Measurements from ENCODE around the gene AKAP1. TPM values are rescaled to one million over a fixed set of nuclear protein-coding genes. Genes with fewer than 3 reads are reported as not detected.

Gene AKAP1
- total and polyA plus RNA-seq, 2 donors (not counting 1 experiment from before 2014, with no cell fraction given) = 20.1 to 26.6 TPM

- no peak for DNase-seq
- Histone ChIP-seq H3K27ac (ENCODE audit: low read length in 2 of 2) (no peak overlapping the region), H3K4me2 (replicated peaks; ENCODE audit: low read depth, low read length, poor library complexity, severe bottlenecking) (no peak overlapping the region), H3K9ac (ENCODE audit: low read length) (no peak overlapping the region), H2AFZ (ENCODE audit: insufficient read depth, low read depth, low read length, poor library complexity, severe bottlenecking) (no peak overlapping the region), H3K79me2 (ENCODE audit: control insufficient read depth, insufficient read depth, low read length) (peaks cover 97% of the 10 kb centered on the region), H3K27me3 (replicated peaks in 1 of 4; ENCODE audit: control extremely low read depth in 1 of 4, control insufficient read depth in 3 of 4, insufficient read depth in 4 of 4, low read length in 3 of 4) (peaks cover 0 to 3% (median 0%) of the 10 kb centered on the region in 4 experiments), H3K36me3 (replicated peaks in 1 of 2; ENCODE audit: control extremely low read depth in 1 of 2, control insufficient read depth in 1 of 2, extremely low read depth in 1 of 2, insufficient read depth in 2 of 2, low read length in 1 of 2) (no peaks in the 10 kb centered on the region), H4K20me1 (ENCODE audit: control insufficient read depth, insufficient read depth, low read length, poor library complexity, severe bottlenecking) (peaks cover 57% of the 10 kb centered on the region), H3K4me1 (ENCODE audit: control insufficient read depth in 2 of 2, insufficient read depth in 2 of 2, low read length in 2 of 2) (peaks cover 8 to 10% of the 10 kb centered on the region in 2 donors), H3K9me3 (ENCODE audit: control extremely low read depth in 1 of 3, control insufficient read depth in 2 of 3, insufficient read depth in 1 of 3, low read length in 2 of 3) (no peaks in the 10 kb centered on the region), H3K4me3 (ENCODE audit: control extremely low read depth in 1 of 5, extremely low read depth in 1 of 5, insufficient read depth in 1 of 5, low read depth in 2 of 5, low read length in 4 of 5) (no peak overlapping the region)
- H3K4me3 Mint-ChIP-seq = no peak overlapping the region
- 93% methylated on average over 4 of the region's 5 CpGs for WGBS (ENCODE audit: insufficient coverage)
- peaks cover 29% of the 10 kb centered on the region for H3K4me1 Mint-ChIP-seq
- CTCF ChIA-PET = no interaction called here
- no peaks in the 10 kb centered on the region for H3K9me3 Mint-ChIP-seq (ENCODE audit: insufficient read depth)
- TF ChIP-seq, protein P1, sequence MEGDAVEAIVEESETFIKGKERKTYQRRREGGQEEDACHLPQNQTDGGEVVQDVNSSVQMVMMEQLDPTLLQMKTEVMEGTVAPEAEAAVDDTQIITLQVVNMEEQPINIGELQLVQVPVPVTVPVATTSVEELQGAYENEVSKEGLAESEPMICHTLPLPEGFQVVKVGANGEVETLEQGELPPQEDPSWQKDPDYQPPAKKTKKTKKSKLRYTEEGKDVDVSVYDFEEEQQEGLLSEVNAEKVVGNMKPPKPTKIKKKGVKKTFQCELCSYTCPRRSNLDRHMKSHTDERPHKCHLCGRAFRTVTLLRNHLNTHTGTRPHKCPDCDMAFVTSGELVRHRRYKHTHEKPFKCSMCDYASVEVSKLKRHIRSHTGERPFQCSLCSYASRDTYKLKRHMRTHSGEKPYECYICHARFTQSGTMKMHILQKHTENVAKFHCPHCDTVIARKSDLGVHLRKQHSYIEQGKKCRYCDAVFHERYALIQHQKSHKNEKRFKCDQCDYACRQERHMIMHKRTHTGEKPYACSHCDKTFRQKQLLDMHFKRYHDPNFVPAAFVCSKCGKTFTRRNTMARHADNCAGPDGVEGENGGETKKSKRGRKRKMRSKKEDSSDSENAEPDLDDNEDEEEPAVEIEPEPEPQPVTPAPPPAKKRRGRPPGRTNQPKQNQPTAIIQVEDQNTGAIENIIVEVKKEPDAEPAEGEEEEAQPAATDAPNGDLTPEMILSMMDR (IDR thresholded peaks at IDR 0.05) = no peak
- no peak for TF ChIP-seq EZH2 (IDR thresholded peaks at IDR 0.05; ENCODE audit: borderline replicate concordance, insufficient read depth, low read depth, low read length, poor library complexity, severe bottlenecking)
- H3K27me3 Mint-ChIP-seq = no peaks in the 10 kb centered on the region
- intact Hi-C loops (cut with micrococcal nuclease) = no loop called here
- H3K27ac Mint-ChIP-seq = no peak overlapping the region
- ATAC-seq (ENCODE audit: low read depth) = no peak
- POLR2A ChIA-PET = no interaction called here
Measured at GRCh38 chr17:57091186-57091618, 6.2 kb downstream of the AKAP1 start.

- Mint-ChIP-seq H3K27ac (no peak overlapping the region), H3K4me3 (no peak overlapping the region), H3K9me3 (ENCODE audit: insufficient read depth) (no peaks in the 10 kb centered on the region), H3K4me1 (peaks cover 19% of the 10 kb centered on the region), H3K27me3 (no peaks in the 10 kb centered on the region)
- peaks cover 53% of the 10 kb centered on the region for H4K20me1 ChIP-seq (ENCODE audit: control insufficient read depth, insufficient read depth, low read length, poor library complexity, severe bottlenecking)
- H3K9me3 ChIP-seq (ENCODE audit: control extremely low read depth in 1 of 3, control insufficient read depth in 2 of 3, insufficient read depth in 1 of 3, low read length in 2 of 3) = no peaks in the 10 kb centered on the region
- ATAC-seq (ENCODE audit: low read depth) (no peak), DNase-seq (no peak)
- H3K27me3 ChIP-seq (replicated peaks in 1 of 4; ENCODE audit: control extremely low read depth in 1 of 4, control insufficient read depth in 3 of 4, insufficient read depth in 4 of 4, low read length in 3 of 4) = peaks cover 0 to under 1% (median 0%) of the 10 kb centered on the region in 4 experiments
- no peak overlapping the region for H2AFZ ChIP-seq (ENCODE audit: insufficient read depth, low read depth, low read length, poor library complexity, severe bottlenecking)
- CTCF ChIA-PET = no interaction called here
- peaks cover 0 to 3% of the 10 kb centered on the region in 2 experiments for H3K36me3 ChIP-seq (replicated peaks in 1 of 2; ENCODE audit: control extremely low read depth in 1 of 2, control insufficient read depth in 1 of 2, extremely low read depth in 1 of 2, insufficient read depth in 2 of 2, low read length in 1 of 2)
- H3K9ac ChIP-seq (ENCODE audit: low read length) = no peak overlapping the region
- H3K4me3 ChIP-seq (ENCODE audit: control extremely low read depth in 1 of 5, extremely low read depth in 1 of 5, insufficient read depth in 1 of 5, low read depth in 2 of 5, low read length in 4 of 5) = no peak overlapping the region
- no peak overlapping the region for H3K27ac ChIP-seq (ENCODE audit: low read length in 2 of 2)
- H3K4me2 ChIP-seq (replicated peaks; ENCODE audit: low read depth, low read length, poor library complexity, severe bottlenecking) = no peak overlapping the region
- POLR2A ChIA-PET = no interaction called here
- H3K79me2 ChIP-seq (ENCODE audit: control insufficient read depth, insufficient read depth, low read length) = peaks cover 97% of the 10 kb centered on the region
- 100% methylated on average over 2 of the region's 2 CpGs for WGBS (ENCODE audit: insufficient coverage)
- TF ChIP-seq, protein P1 (IDR thresholded peaks at IDR 0.05) = no peak
- TF ChIP-seq EZH2 (IDR thresholded peaks at IDR 0.05; ENCODE audit: borderline replicate concordance, insufficient read depth, low read depth, low read length, poor library complexity, severe bottlenecking) = no peak
- intact Hi-C loops (cut with micrococcal nuclease) = no loop called here
- H3K4me1 ChIP-seq (ENCODE audit: control insufficient read depth in 2 of 2, insufficient read depth in 2 of 2, low read length in 2 of 2) = peaks cover 0 to under 1% of the 10 kb centered on the region in 2 donors
Measured at GRCh38 chr17:57092171-57092570, 7.1 kb downstream of the AKAP1 start.

Data from B cell (primary cell).